MM.1S (cell line): Measurements from ENCODE around the gene RAPGEF3.

Experiments used
- CTCF ChIP-seq: fragments of 300-600 bp; sonication (generic); IDR thresholded peaks from 2 replicates; pipeline ENCODE4 v1.5.1; 2016; ENCODE audit warnings: antibody characterized with exemption, low read length, mixed read lengths
- EZH2 ChIP-seq: fragments of 300-600 bp; sonication (generic); optimal IDR thresholded peaks from 2 replicates; pipeline ENCODE3; 2017; ENCODE audit warnings: low read depth, mild to moderate bottlenecking, antibody characterized with exemption, low read length, mixed read lengths
- EZH2phosphoT487 ChIP-seq: fragments of 300-600 bp; sonication (generic); IDR thresholded peaks from 2 replicates; pipeline ENCODE4 v1.6.1; 2018; ENCODE audit warnings: antibody characterized with exemption, low read length

- no peak for TF ChIP-seq EZH2
- no peak for TF ChIP-seq CTCF
- no peak for TF ChIP-seq EZH2phosphoT487
Observed at GRCh38 chr12:47771304-47771703, 12.6 kb upstream of the RAPGEF3 start.
